GM21390 (cell line): Measurements from ENCODE around the gene PRDX2.
"Not testable (repeated sequence)": the region's sequence is repeated elsewhere in the genome, so short reads cannot be mapped to it uniquely, and the experiment has no call there.

Source experiments
- ATAC-seq: cut with Tn5 transposase; IDR thresholded peaks from one replicate; pipeline ENCODE4 v1.9.1; 2021; ENCODE audit not compliant: unreplicated experiment

PRDX2 gene

DNA sequence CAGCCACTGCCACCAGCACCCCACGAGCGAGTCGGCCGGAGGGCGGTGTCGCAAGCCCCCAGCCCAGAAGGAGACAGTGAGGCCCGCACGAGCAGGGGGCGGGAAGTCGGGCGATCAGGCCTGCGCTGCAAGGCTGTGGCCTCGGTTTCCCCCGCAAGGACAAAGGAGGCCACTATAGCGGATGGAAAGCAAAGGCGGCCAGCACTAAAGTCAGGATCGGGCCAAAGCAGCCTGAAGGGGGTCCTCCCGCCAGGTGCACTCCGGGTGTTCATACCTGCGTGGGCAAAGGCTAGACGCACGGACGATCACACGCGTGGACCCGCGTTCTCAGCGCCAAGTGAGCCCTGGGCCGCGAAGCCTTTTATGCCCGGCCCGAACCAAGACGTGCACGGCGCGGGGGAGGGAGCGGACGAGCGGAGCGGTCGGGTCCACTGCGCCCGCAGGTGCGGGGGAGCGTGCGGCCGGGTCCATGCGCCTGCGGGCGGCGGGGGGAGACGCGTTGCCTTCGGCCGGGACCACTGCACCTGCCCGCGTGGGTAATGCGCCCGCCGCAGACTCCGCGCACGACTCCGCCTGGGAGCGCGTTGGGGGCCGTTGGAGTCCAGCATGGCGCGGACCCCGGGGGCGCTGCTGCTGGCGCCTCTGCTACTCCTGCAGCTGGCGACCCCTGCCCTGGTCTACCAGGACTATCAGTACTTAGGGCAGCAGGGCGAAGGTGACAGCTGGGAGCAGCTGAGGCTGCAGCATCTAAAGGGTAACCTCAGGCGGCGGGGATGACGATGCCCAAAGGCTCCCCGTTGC is at the start of gene PRDX2, which contains the start of gene THSD8:
Gene PRDX2 (minus strand): TSS at position 335 of the 801 bp plus-strand sequence. CDS start 539 bp downstream, outside the sequence.
Gene THSD8 (plus strand): TSS at position 604 of the 801 bp plus-strand sequence. CDS start 3 bp downstream, at position 607.
- no peak for ATAC-seq

DNA sequence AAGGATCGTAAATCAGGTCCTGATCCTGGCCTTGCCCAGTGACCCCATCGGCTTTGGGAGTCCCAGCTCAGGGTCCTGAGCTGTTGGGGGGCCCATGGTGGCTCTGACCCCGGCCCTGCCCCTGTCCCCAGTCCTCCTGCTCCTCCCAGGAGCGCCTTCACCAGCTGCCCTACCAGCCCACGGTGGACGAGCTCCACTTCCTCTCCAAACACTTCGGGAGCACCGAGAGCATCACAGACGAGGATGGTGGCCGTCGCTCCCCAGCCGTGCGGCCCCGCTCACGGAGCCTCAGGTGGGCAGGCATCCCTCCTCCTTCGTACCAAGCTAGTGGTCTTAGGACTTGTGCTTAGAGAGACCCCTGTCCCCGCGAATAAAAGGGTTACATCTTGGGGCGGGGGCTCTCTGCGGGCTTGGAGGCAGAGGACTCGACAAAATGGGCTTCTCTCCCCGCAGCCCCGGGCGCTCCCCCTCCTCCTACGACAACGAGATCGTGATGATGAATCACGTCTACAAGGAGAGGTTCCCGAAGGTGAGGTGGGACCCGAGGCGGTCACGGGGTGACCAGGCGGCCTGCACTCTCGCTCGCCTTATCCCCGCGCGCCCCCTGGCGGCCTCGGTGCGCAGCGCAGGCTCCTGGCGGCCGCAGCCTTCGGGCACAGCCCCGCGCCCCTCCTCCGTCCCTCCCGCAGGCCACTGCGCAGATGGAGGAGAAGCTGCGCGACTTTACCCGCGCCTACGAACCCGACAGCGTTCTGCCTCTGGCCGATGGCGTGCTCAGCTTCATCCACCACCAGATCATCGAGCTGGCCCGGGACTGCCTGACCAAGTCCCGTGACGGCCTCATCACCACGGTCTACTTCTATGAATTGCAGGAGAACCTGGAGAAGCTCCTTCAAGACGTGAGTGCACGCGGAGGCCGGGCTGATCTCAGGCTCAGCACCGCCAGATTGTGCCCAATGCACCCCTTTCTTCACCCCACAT is 45.8 kb upstream of the PRDX2 start:
- ATAC-seq = no peak

DNA sequence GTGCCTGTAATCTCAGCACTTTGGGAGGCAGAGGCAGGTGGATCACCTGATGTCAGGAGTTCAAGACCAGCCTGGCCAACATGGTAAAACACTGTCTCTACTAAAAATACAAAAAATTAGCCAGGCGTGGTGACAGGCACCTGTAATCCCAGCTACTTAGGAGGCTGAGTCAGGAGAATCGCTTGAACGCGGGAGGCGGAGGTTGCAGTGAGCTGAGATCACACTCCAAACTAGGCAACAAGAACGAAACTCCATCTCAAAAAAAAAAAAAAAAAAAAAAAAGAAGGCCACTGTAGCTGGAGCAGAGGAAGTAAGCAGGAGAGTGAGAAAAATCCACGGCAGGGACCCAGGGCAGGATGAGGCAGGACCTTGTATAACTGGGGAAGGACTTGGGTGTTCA is 45.0 kb upstream of the PRDX2 start:
- not testable (repeated sequence) for ATAC-seq

DNA sequence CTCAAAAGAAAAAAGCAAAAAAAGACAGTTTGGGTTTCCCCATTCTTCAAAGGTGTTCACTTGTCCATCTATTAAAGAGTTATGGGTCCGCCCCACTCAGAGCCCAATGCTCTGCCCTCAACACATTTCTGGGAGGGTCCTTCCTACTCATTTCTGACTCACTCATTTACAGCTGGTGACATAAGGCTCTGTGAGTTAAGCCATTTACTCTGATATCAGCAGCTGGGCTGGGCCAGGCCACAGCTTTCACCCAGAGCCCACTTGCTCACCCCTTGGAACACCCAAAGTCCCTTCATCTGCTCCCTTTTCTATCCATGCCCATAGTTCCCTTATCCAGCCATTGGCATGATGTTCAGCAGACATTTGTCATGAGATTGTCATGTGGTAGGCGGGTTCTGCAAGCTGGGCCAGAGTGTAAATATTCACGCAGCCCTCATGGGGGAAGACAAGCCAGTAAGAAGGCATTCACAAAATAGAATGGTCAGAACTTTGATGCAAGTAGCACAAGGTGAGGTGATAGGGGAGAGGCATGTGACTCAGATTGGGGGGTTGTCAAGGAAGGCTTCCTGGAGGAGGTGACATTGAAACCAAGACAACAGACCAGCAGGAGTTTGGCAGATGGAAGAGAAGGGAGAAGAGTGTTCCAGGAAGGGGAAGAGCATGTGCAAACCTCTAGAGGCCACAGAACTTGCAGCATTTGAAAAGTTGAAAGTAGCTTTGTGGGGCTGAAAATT is 42.6 kb upstream of the PRDX2 start:
- ATAC-seq = no peak

DNA sequence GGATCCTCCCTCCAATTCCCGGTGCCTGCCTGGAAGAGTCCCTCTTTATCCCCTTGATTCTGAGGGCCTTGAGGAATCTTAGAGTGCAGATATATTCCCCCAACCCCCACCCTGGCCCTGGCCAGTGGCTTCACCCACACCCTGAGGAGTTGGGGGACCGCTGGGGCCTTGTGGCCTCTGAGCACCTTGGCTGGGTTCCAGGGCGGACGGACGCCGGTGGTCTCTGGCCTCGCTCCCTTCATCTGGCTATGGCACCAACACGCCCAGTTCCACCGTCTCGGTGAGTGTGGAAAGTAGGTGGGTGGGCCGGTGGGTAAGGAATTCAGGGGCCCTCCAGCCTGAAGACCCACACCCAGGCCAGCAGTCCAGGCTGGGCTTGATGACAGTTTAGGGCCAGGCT is 41.7 kb upstream of the PRDX2 start:
- ATAC-seq = no peak

DNA sequence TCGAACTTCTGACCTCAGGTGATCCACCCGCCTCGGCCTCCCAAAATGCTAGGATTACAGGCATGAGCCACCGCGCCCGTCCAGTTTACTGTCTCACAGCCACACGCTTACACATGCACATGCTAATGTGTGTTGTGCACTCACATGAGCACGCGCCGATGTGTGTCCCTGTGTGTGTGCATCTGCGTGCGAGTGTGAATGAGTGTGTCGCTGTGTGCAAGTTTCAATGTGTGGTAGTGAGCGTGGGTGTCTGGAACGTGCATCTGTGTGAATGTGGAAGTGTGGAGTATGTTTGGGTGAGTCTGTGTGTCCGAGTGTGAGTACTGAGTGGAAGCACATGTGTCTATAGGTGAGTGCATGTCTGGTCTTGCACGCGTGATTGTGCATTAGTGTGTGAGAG is 40.9 kb upstream of the PRDX2 start:
- no peak for ATAC-seq

DNA sequence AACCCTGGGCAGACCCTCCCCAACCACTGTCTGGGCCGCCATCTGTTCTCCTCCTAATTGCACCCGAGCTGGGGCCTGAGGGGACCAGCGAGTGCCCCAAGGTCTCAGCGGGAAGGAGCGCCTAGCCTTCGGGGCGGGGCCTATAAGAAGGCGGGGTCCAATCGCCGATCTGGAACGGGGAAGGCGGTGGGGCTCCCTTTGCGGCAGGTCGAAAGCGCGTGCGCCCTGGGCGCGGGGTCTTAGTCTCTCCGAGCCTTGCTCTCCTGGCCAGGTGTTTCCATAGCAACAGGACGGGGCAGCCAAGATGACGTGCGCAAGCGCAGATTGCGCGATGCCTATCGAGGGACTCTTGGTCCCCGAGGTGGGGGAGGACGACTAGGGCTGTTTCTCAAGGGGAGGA is 39.5 kb upstream of the PRDX2 start:
- ATAC-seq = no peak

DNA sequence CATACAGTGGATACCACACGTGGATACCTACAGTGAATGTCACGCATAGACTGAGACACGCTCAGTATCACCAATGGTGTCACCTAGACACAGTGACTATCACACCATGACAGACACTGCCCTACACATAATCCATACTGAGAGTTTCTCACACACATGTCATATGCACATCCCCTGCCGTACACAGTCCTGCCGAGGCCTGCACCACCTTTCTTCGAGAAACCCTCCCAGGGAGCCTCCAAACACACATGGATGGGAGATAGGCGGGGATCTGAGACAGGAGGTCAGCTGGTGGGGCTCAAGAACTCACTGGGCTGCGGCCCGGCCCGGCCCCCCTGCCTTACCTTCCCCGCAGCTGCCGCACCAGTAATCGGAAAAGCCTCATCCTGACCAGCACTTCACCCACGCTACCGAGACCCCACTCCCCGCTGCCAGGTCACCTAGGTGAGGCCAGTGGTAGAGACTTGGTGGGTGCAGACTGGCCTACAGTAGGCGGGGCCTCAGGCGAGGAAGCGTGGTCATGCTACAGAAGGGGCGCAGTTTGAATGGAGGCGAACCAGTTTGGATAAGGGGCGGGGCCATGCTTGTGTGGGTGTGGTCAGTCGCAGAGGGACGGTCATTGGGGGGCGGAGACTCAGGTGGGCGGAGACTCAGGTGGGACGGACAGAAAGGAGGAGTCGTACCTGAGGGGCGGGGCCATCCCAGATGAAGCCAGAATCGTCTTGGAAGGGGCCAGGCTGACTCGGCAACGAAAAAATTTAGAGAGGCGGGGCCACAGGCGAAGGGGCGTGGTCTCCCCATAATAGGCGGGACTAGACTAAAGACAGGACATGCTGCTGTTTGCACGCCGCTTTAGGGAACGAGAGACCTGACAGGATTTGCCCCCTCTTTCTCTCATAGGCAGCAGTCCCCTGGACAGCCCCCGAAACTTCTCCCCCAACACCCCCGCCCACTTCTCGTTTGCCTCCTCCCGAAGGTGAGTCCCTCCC is 38.8 kb upstream of the PRDX2 start:
- no peak for ATAC-seq

DNA sequence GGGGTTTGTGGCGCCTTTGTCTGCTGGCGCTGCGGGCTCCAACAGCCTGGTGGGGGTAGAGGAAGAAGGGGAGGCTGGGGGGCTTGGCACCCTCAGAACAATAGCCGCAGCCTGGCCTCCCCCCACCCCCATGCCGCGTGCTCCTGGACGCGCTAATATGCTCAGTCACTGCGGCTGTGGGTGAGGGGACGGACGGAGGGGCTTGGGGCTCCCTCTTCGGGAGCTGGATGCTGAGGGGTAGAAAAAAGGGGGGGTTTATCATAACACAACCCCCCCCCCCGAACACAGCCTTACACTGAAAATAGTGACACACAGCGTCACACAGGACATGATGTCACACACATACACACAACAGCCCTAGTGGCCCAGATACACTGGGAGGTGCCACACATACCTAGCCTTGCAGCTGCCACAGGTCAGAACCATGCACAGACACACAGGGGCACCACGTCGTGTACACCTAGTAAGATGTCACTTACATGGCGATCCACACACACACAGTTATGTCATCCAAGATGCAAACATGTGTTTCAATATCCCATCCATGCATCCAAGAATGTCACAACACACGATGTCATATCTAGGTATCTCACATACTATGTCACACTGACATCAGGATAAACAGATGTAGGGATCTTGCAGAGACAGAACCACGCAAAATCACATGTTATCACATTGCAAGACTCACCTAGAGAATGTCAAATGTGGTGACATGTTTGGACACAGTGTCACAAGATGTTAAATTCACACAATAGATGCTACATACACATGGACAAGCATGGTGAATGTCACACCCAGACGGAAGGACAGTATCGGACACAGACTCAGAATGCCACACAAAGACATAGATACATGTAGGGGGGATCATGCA is 37.5 kb upstream of the PRDX2 start:
- no peak for ATAC-seq

DNA sequence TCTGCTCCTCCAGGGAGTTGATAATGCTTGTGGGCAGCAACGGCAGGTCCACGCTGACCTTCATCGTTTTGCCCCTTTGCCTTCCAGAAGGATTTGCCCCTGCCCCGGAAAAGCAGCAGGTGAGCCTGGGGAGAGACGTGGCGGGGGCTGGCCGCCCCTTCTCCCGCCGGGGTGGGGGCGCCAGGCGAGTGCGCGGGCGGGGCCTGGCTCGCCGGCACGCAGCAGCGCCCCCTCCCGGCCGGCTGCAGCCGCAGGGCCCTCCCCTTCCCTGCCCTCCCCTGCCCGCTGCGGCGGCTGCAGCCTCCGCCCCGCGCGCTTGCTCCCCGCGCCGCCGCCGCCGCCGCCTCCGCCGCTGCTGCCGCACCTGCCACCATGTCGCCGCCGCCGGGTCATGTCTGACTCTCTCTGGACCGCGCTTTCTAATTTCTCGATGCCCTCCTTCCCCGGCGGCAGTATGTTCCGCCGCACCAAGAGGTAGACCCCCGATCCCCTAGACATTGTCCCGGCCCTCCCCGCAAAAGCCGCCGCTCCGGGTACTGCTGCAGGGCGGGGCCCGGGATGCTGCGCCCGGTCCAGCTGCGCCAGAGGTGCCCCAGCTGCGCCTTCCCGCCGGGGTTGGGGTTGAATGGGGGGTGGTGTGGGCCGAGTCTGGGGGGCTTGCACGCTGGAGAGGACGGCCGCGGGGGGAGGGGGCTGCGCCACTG is 36.7 kb upstream of the PRDX2 start, which contains the start of gene MAST1:
Gene MAST1 (plus strand): TSS at position 334 of the 704 bp plus-strand sequence. CDS start 58 bp downstream, at position 392.
- ATAC-seq = no peak

DNA sequence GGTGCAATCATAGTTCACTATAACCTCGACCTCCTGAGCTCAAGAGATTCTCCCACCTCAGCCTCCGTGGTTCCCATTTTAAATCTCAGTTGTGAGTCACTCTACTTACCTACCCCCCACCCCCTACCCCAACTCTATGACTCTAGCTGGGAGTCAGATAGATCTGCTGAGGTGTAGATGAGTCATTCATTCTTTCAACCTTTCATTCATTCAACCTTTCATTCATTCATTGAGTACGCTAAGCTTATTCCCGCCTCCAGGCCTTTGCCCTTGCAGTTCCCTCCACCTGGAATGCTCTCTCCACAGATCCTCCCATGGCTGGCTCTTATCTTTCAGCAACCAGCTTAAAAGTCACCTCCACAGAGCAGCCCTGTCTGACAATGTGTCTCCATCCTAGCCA is 35.6 kb upstream of the PRDX2 start:
- ATAC-seq = no peak

DNA sequence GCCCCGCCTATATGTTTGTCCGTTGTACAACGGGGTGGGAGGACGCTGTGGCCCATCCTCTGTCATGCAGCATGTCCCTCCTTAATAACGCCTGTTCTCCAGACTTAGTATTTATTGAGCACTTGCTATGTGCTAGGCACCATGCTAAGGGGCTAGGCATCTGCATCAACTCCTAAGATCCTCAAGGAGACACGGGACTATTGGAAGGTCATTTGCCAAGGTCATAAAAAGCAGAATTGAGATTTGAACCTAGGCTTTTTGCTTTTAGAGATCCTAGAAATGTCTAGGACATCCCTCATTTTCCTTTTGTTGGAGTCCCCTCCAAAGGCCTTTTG is 34.9 kb upstream of the PRDX2 start:
- ATAC-seq = no peak

DNA sequence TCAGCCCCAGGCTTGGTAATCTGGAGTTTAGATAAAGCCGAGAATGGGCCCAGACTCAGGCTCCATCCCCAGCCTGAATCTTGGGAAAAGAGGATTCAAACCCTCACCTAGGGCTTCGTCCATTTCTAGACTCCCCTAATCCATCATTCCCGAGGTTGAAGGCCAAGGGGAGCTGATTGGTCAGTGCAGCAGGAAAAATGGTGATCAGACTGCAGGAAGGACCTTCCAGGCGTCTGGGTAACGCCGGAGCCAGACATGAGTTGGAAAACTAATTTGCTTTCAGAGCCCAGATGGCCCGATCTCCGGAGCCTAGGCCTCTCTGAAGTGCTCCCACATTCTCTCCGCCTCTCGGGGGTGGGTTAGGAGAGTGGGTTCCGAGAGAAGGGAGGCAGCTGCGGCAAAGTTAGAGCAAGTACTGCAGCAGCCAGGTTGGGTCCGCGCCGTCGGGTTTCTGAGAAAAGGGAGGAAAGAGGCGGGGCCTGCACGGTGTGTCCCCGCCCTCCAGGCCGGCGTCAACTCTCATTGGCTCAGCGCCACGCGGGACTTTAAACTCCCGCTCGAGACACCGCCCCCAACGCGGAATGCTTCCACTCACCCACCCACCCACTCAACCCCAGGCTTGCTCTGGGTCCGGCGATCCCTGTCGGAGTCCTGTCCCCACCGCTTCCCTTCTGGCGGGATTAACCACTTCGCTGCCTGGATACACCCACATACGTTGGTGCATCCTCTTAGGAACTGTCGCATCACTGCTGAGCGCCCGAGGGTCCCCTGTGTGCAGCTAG is 33.6 kb upstream of the PRDX2 start:
- ATAC-seq = no peak

DNA sequence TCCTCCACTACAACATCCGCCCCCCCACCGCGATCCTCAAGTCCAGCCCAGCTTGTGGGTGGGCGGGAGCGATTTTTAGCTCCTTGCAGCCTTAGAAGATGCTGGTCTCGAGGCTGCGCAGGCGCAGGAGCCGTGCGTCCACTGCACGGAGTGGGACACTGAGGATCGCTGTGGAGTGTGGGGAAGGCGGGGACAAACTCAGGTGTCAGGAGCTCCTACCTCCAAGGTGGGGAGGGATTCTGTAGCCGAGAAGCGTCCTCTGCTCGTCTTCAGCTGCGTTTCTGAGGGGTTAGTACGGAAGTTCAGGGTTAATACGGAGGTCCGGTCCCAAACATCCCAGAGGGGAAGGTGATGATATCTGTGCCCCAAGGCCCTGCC is 33.0 kb upstream of the PRDX2 start, which contains the start of gene RTBDN:
Gene RTBDN (minus strand): TSS at position 14 of the 378 bp plus-strand sequence. CDS start 4,600 bp downstream, outside the sequence.
- ATAC-seq = no peak

DNA sequence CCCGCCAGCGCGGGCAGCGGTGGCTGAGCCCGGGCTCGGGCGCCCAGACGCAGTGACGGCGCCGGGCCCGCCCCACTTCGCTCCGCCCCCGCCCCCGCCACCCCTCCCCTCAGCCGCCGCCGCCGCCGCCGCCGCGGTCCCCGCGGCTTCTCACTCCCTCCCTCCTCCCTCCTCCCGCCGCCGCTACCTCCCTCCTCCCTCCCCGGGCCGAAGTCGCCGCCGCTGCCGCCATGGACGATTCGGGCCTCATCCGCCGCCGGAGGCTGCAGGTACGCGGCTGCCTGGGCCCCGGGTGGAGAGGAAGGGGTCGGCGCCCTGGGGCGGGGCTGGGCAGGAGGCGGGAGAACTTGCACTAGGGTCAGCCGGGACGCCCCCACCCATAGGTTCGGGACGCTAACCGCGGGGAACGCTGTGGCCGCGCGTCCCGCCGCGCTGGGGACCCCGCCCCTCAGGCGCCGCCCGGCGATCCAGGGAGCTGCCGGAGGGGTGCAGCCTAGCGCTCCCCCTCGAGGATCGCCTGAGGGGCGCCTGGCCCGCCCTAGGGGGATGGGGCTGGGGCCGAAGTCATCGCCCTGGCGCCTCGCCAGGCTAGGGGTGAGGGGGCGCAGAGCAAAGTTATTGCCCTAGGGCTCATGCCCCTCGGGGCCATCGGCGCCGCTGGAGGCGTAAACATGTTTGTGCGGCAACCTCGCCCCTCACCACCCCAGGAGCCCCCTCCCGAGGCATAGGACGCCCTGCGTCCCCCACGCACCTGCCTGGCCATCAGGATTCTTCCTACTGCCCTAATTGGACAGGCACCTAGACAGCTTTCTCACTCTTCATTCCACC is 32.4 kb upstream of the PRDX2 start:
- ATAC-seq = no peak

DNA sequence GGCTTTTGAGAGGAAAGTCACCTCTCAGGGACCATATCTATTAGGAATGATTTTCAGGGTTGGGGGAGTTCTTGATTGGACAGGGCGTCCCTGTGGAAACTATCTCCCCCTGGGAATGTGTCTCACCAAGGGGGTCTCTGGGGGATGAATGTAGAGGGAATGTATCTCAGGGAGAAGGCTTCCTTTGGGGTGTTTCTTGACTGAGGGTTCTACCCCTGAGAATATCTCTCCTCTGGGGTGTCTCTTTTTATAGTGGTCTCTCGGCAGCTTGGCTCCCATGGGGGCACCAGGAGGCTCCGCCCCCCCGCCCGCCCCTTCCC is 31.8 kb upstream of the PRDX2 start:
- ATAC-seq = no peak

DNA sequence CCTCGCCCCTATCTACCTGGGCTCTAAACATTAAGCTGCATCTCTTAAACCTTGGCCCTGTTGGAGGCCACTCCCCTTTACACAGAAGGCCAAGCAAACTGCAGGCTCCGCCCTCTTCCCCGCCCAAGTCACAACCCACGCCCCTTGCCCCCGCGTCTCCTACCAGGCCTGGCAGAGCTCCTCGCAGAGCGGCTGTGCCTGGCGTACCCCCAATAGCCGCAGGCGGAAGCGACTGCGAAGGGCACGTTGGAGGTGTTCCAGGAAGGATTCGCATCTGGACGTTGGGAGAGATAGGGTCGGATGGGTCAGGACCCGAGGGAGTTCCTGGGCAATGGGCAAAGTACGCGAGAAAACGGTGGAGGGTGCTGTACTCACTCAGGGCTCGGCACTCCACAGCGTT is 26.9 kb upstream of the PRDX2 start:
- no peak for ATAC-seq
